ENCODE data around the gene RBFOX1. TPM values are rescaled to one million over a fixed set of nuclear protein-coding genes. Genes with fewer than 3 reads are reported as not detected.

The RBFOX1 gene
- total RNA-seq, 1 experiment from 2014 or later, result not detected

DNA sequence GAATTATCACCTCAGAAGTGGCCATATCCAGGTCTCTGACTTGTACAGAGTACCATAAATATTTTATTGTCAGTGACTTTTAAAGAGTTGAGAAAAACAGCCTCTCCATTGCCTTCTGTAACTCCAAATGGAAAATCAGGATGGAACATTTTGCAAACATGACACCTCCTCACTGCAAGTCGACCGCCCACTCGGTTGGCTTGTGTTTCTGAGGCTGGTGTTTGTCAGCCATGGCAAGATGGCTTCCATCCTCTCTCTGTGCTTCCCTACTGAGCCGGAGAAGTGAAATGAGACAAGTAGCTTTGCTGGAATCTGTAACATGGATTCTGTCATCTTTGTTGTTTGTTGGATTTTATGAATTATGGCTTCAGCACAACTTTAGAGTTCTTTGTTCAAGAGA is 172.8 kb downstream of the RBFOX1 start:
- no TSS peak for BruUV-seq (replicated peaks)

More for the DNA sequence above, 172.8 kb downstream of the RBFOX1 start:
- Histone ChIP-seq H3K27me3 (ENCODE audit: insufficient read depth, low read length) (no peaks in the 10 kb centered on the region), H3K4me1 (ENCODE audit: control insufficient read depth in 1 of 2, insufficient read depth in 2 of 2, low read length in 2 of 2) (no peaks in the 10 kb centered on the region), H2AFZ (ENCODE audit: low read depth, low read length, poor library complexity, severe bottlenecking) (no peak overlapping the region), H3K9me2 (ENCODE audit: insufficient read depth) (no peaks in the 10 kb centered on the region), H3K4me2 (ENCODE audit: low read length) (no peak overlapping the region), H3K9ac (ENCODE audit: low read length) (no peak overlapping the region), H3K9me3 (ENCODE audit: control insufficient read depth in 1 of 2, insufficient read depth in 1 of 2, low read depth in 1 of 2, low read length in 2 of 2) (peaks cover 4 to 14% of the 10 kb centered on the region in 2 experiments; a peak in 2 of 4 replicates), H3K27ac (ENCODE audit: low read depth, low read length) (no peak overlapping the region), H3K4me3 (replicated peaks in 1 of 2; ENCODE audit: low read depth in 1 of 2, low read length in 2 of 2) (no peak overlapping the region), H3K36me3 (ENCODE audit: control insufficient read depth in 1 of 2, insufficient read depth in 2 of 2, low read length in 2 of 2) (no peaks in the 10 kb centered on the region), H4K20me1 (ENCODE audit: insufficient read depth) (no peaks in the 10 kb centered on the region), H3K79me2 (ENCODE audit: insufficient read depth, low read length) (no peaks in the 10 kb centered on the region)
- no peak for ATAC-seq
- intact Hi-C loops (cut with micrococcal nuclease), result no loop called here
- ChIA-PET RAD21 (ENCODE audit: low non-redundant PET in 1 of 2, low total read pairs in 2 of 2, uncharacterized antibody in 2 of 2, unreplicated experiment in 2 of 2) (no interaction called here), POLR2A (no interaction called here), CTCF (no interaction called here)
- DNase-seq (ENCODE audit: low read depth, low spot score), result no peak
- TF ChIP-seq ZBTB33 (IDR thresholded peaks at IDR 0.05; ENCODE audit: extremely low read depth, insufficient replicate concordance, low read length) (no peak), RAD21 (IDR thresholded peaks at IDR 0.05; ENCODE audit: low read depth) (no peak), TCF7L2 (IDR thresholded peaks at IDR 0.05; ENCODE audit: borderline replicate concordance, extremely low read depth, insufficient read depth, insufficient read length) (no peak), POLR2A (IDR thresholded peaks at IDR 0.05; ENCODE audit: borderline replicate concordance, extremely low read depth, insufficient read depth, insufficient read length) (no peak), EZH2 (IDR thresholded peaks at IDR 0.05) (no peak), SP1 (IDR thresholded peaks at IDR 0.05; ENCODE audit: low read depth) (no peak)
- TF ChIP-seq, protein P1, sequence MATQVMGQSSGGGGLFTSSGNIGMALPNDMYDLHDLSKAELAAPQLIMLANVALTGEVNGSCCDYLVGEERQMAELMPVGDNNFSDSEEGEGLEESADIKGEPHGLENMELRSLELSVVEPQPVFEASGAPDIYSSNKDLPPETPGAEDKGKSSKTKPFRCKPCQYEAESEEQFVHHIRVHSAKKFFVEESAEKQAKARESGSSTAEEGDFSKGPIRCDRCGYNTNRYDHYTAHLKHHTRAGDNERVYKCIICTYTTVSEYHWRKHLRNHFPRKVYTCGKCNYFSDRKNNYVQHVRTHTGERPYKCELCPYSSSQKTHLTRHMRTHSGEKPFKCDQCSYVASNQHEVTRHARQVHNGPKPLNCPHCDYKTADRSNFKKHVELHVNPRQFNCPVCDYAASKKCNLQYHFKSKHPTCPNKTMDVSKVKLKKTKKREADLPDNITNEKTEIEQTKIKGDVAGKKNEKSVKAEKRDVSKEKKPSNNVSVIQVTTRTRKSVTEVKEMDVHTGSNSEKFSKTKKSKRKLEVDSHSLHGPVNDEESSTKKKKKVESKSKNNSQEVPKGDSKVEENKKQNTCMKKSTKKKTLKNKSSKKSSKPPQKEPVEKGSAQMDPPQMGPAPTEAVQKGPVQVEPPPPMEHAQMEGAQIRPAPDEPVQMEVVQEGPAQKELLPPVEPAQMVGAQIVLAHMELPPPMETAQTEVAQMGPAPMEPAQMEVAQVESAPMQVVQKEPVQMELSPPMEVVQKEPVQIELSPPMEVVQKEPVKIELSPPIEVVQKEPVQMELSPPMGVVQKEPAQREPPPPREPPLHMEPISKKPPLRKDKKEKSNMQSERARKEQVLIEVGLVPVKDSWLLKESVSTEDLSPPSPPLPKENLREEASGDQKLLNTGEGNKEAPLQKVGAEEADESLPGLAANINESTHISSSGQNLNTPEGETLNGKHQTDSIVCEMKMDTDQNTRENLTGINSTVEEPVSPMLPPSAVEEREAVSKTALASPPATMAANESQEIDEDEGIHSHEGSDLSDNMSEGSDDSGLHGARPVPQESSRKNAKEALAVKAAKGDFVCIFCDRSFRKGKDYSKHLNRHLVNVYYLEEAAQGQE (IDR thresholded peaks at IDR 0.05; ENCODE audit: low read depth), result no peak
- TF ChIP-seq, protein P2, sequence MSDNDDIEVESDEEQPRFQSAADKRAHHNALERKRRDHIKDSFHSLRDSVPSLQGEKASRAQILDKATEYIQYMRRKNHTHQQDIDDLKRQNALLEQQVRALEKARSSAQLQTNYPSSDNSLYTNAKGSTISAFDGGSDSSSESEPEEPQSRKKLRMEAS (IDR thresholded peaks at IDR 0.05), result no peak
